Keratinocyte (primary cell): ENCODE measurements around the gene GTF2A1. TPM values are rescaled to one million over a fixed set of nuclear protein-coding genes. Genes with fewer than 3 reads are reported as not detected.

Experiments used
- DNase-seq: peaks from one replicate; pipeline ENCODE4 v3.0.0-alpha.2; 2011; ENCODE audit warnings: low read depth, missing footprints, low spot score
- FAIRE-seq: peaks from 2 replicates; lab custom pipeline; 2011; peaks lifted over from hg19 to GRCh38; lab: Jason Lieb, UNC
- H2AFZ ChIP-seq: 2 replicates; pipeline ENCODE4 v1.6.0; 2012; ENCODE audit warnings: low read length, control low read depth, inconsistent platforms; ENCODE audit not compliant: control insufficient read depth
- H3K27ac ChIP-seq: 2 replicates; pipeline ENCODE4 v1.5.1; 2011; ENCODE audit warnings: low read length; ENCODE audit not compliant: control insufficient read depth, insufficient read depth
- H3K27me3 ChIP-seq: 3 replicates; pipeline ENCODE4 v1.6.0; 2011; ENCODE audit warnings: low read length; ENCODE audit not compliant: control insufficient read depth, insufficient read depth; ENCODE audit errors: extremely low read depth
- H3K36me3 ChIP-seq, 2 experiments: 2 replicates in 1 of 2; 3 replicates in 1 of 2; pipeline ENCODE4 v1.5.1; 2011; ENCODE audit warnings: low read length in 2 of 2, mild to moderate bottlenecking in 1 of 2; ENCODE audit not compliant: control insufficient read depth in 2 of 2, insufficient read depth in 2 of 2; ENCODE audit errors: extremely low read depth in 1 of 2
- H3K4me1 ChIP-seq: 3 replicates; pipeline ENCODE4 v1.5.1; 2011; ENCODE audit warnings: low read length; ENCODE audit not compliant: control insufficient read depth, insufficient read depth; ENCODE audit errors: extremely low read depth
- H3K4me2 ChIP-seq: 3 replicates; pipeline ENCODE4 v1.6.0; 2011; ENCODE audit warnings: low read depth, low read length; ENCODE audit not compliant: control insufficient read depth, insufficient read depth; ENCODE audit errors: extremely low read depth
- H3K4me3 ChIP-seq, 3 experiments: fragments of 200-600 bp in 1 of 3; sonication (generic) in 1 of 3; 2 replicates in 2 of 3; 3 replicates in 1 of 3; pipeline ENCODE4 v1.5.1; 2011 to 2016; ENCODE audit warnings: low read length in 3 of 3, mild to moderate bottlenecking in 3 of 3, control low read depth in 2 of 3, inconsistent platforms in 1 of 3, low read depth in 1 of 3, mixed read lengths in 1 of 3, mixed run types in 1 of 3, moderate library complexity in 1 of 3; ENCODE audit not compliant: control insufficient read depth in 2 of 3, insufficient read depth in 2 of 3; ENCODE audit errors: extremely low read depth in 1 of 3
- H3K79me2 ChIP-seq: 2 replicates; pipeline ENCODE4 v1.6.0; 2012; ENCODE audit warnings: low read length; ENCODE audit not compliant: control insufficient read depth, insufficient read depth
- H3K9ac ChIP-seq: 3 replicates; pipeline ENCODE4 v1.6.0; 2011; ENCODE audit warnings: low read length; ENCODE audit not compliant: control insufficient read depth, insufficient read depth; ENCODE audit errors: extremely low read depth
- H3K9me1 ChIP-seq: 3 replicates; pipeline ENCODE4 v1.6.0; 2011; ENCODE audit warnings: low read length; ENCODE audit not compliant: control insufficient read depth, insufficient read depth; ENCODE audit errors: extremely low read depth
- H3K9me3 ChIP-seq: 2 replicates; pipeline ENCODE4 v1.5.1; 2012; ENCODE audit warnings: low read depth, low read length; ENCODE audit not compliant: control insufficient read depth
- H4K20me1 ChIP-seq: 3 replicates; pipeline ENCODE4 v1.6.0; 2011; ENCODE audit warnings: low read length; ENCODE audit not compliant: control insufficient read depth, insufficient read depth; ENCODE audit errors: extremely low read depth
- EZH2 ChIP-seq: IDR thresholded peaks from one replicate; pipeline ENCODE4 v1.6.1; 2012; ENCODE audit warnings: inconsistent platforms, mild to moderate bottlenecking, low read length, moderate library complexity
- dilution Hi-C: fragments of 300-500 bp; cut with MboI; formaldehyde crosslinking; loops from one replicate; pipeline ENCODE4 v1.7.0; 2020; ENCODE audit warnings: low sequenced_read_pairs; ENCODE audit not compliant: extremely low pct_ligation_motif_present
- polyA plus RNA-seq, 5 experiments: library from polyadenylated mRNA; depleted of rRNA in 3 of 5; stranded (reverse) in 3 of 5; stranded (forward) in 1 of 5; unstranded in 1 of 5; fragments of >200 nt; gene quantifications; 1 replicate in 1 of 5; 2 replicates in 3 of 5; 3 replicates in 1 of 5; pipeline versions ENCODE4 v1.2.1 to v1.2.3, GENCODE V29; 2011 to 2012; ENCODE audit warnings: missing spikeins in 2 of 5, low read depth in 1 of 5, low replicate concordance in 1 of 5
- TF ChIP-seq, protein P1 (sequence below), 3 experiments: IDR thresholded peaks in 1 of 3; conservative IDR thresholded peaks in 1 of 3; optimal IDR thresholded peaks in 1 of 3; 2 replicates in 2 of 3; 3 replicates in 1 of 3; pipeline versions ENCODE3 to v1.5.1; 2011; ENCODE audit warnings: low read length in 3 of 3, mild to moderate bottlenecking in 3 of 3, moderate library complexity in 2 of 3, control low read depth in 1 of 3, inconsistent platforms in 1 of 3; ENCODE audit not compliant: insufficient read depth in 2 of 3; ENCODE audit errors: extremely low read depth in 1 of 3

GTF2A1 gene
- polyA plus RNA-seq, 1 donor (not counting 4 experiments of a cell fraction or from before 2014, with no cell fraction given) = 17.5 TPM

GRCh38 chr14:81144824-81145603 lies 75.7 kb downstream of the GTF2A1 start:
- H3K9ac ChIP-seq = no peak overlapping the region
- dilution Hi-C loops = no loop called here
- H3K9me1 ChIP-seq = no peaks in the 10 kb centered on the region
- H3K27ac ChIP-seq = no peak overlapping the region
- TF ChIP-seq, protein P1, sequence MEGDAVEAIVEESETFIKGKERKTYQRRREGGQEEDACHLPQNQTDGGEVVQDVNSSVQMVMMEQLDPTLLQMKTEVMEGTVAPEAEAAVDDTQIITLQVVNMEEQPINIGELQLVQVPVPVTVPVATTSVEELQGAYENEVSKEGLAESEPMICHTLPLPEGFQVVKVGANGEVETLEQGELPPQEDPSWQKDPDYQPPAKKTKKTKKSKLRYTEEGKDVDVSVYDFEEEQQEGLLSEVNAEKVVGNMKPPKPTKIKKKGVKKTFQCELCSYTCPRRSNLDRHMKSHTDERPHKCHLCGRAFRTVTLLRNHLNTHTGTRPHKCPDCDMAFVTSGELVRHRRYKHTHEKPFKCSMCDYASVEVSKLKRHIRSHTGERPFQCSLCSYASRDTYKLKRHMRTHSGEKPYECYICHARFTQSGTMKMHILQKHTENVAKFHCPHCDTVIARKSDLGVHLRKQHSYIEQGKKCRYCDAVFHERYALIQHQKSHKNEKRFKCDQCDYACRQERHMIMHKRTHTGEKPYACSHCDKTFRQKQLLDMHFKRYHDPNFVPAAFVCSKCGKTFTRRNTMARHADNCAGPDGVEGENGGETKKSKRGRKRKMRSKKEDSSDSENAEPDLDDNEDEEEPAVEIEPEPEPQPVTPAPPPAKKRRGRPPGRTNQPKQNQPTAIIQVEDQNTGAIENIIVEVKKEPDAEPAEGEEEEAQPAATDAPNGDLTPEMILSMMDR (optimal IDR thresholded peaks at IDR 0.05 in 1 of 3, IDR thresholded peaks at IDR 0.05 in 1 of 3, conservative IDR thresholded peaks at IDR 0.05 in 1 of 3; ENCODE audit: extremely low read depth in 1 of 3, insufficient read depth in 2 of 3, low read length in 3 of 3) = no peak
- TF ChIP-seq EZH2 = no peak
- H3K4me3 ChIP-seq = no peak overlapping the region
- H4K20me1 ChIP-seq = no peaks in the 10 kb centered on the region
- DNase-seq = no peak
- H3K4me2 ChIP-seq = no peak overlapping the region
- H3K9me3 ChIP-seq = no peaks in the 10 kb centered on the region
- H3K4me1 ChIP-seq = no peaks in the 10 kb centered on the region
- H3K36me3 ChIP-seq = no peaks in the 10 kb centered on the region
- no peaks in the 10 kb centered on the region for H3K27me3 ChIP-seq
- H2AFZ ChIP-seq = no peak overlapping the region
- FAIRE-seq = no peak
- no peaks in the 10 kb centered on the region for H3K79me2 ChIP-seq

- Histone ChIP-seq H3K4me1 (no peaks in the 10 kb centered on the region), H3K9me1 (no peaks in the 10 kb centered on the region), H3K27me3 (no peaks in the 10 kb centered on the region), H3K4me3 (no peak overlapping the region), H3K27ac (no peak overlapping the region), H3K9ac (no peak overlapping the region), H3K79me2 (no peaks in the 10 kb centered on the region), H3K36me3 (no peaks in the 10 kb centered on the region), H3K4me2 (no peak overlapping the region), H2AFZ (no peak overlapping the region), H3K9me3 (no peaks in the 10 kb centered on the region), H4K20me1 (no peaks in the 10 kb centered on the region)
- dilution Hi-C loops = no loop called here
- FAIRE-seq = no peak
- TF ChIP-seq EZH2 = no peak
- TF ChIP-seq, protein P1 (optimal IDR thresholded peaks at IDR 0.05 in 1 of 3, IDR thresholded peaks at IDR 0.05 in 1 of 3, conservative IDR thresholded peaks at IDR 0.05 in 1 of 3; ENCODE audit: extremely low read depth in 1 of 3, insufficient read depth in 2 of 3, low read length in 3 of 3) = no peak
- DNase-seq = no peak
Observed at GRCh38 chr14:81143793-81144192, 77.0 kb downstream of the GTF2A1 start.
